GM12873 (cell line): ENCODE results near the gene MACROD2.

ENCODE experiments used
- CTCF ChIP-seq: IDR thresholded peaks from 2 replicates; pipeline ENCODE4 v1.5.1; 2012; ENCODE audit warnings: low read depth, mild to moderate bottlenecking, moderate library complexity, low read length, control low read depth; ENCODE audit not compliant: insufficient read depth; ENCODE audit errors: missing control alignments

Gene MACROD2

GRCh38 chr20:15336536-15336935 is 1341.2 kb downstream of the MACROD2 start:
- TF ChIP-seq CTCF = no peak

- TF ChIP-seq CTCF = no peak
Measured at GRCh38 chr20:15339264-15339663, 1343.9 kb downstream of the MACROD2 start.

GRCh38 chr20:15342991-15343523 is 1347.7 kb downstream of the MACROD2 start:
- TF ChIP-seq CTCF = no peak

GRCh38 chr20:15345287-15345686 is 1350.0 kb downstream of the MACROD2 start:
- TF ChIP-seq CTCF = no peak

- TF ChIP-seq CTCF = no peak
Measured at GRCh38 chr20:15346657-15347280, 1351.5 kb downstream of the MACROD2 start.

GRCh38 chr20:15359056-15359455 is 1363.7 kb downstream of the MACROD2 start:
- no peak for TF ChIP-seq CTCF

- TF ChIP-seq CTCF = no peak
Measured at GRCh38 chr20:15362849-15363248, 1367.5 kb downstream of the MACROD2 start.
